A549 (cell line): ENCODE data around the gene ARID1B. TPM values are rescaled to one million over a fixed set of nuclear protein-coding genes. Genes with fewer than 3 reads are reported as not detected.
A peak's percentile ranks its signal among the peaks of the same experiment; 100 is the strongest.

ENCODE experiments used
- ATAC-seq, 2 experiments: fragments of 200-7000 bp in 1 of 2; fragments of >200 bp in 1 of 2; cut with Nextera tagmentation in 1 of 2; cut with Tn5 transposase in 1 of 2; 3 replicates each; pipeline versions ENCODE4 v1.8.0 to v1.9.1; 2018 to 2020; ENCODE audit warnings: mild to moderate bottlenecking in 1 of 2, moderate library complexity in 1 of 2
- CTCF ChIA-PET: fragments of 300-600 bp; sonication (Branson Sonifier 250); formaldehyde crosslinking; extraction: SDS; loops from one replicate; lab custom pipeline; 2021; ENCODE audit warnings: antibody characterized with exemption, inconsistent platforms; lab: Yijun Ruan, JAX
- POLR2A ChIA-PET: fragments of 350-600 bp; formaldehyde crosslinking; extraction: SDS; loops from one replicate; lab custom pipeline; 2021; ENCODE audit warnings: antibody characterized with exemption, inconsistent platforms; lab: Yijun Ruan, JAX
- DNase-seq, 2 experiments: peaks; one replicate each; pipeline versions ENCODE4 v3.0.0 to v3.0.0-alpha.2; 2011 to 2016; ENCODE audit warnings: low read depth in 1 of 2, low spot score in 1 of 2
- FAIRE-seq: peaks from 2 replicates; lab custom pipeline; 2011; peaks lifted over from hg19 to GRCh38; lab: Jason Lieb, UNC
- H3K27ac ChIP-seq, 2 experiments: fragments of >200 bp; sonication (Bioruptor Twin); formaldehyde crosslinking; 3 replicates each; pipeline ENCODE4 v1.5.1; 2016 to 2017
- H3K4me1 ChIP-seq: fragments of >200 bp; sonication (Bioruptor Twin); formaldehyde crosslinking; 3 replicates; pipeline ENCODE4 v1.6.1; 2016
- H3K4me2 ChIP-seq: fragments of >200 bp; sonication (Bioruptor Twin); formaldehyde crosslinking; 3 replicates; pipeline ENCODE4 v1.6.1; 2016
- H3K4me3 ChIP-seq: fragments of >200 bp; sonication (Bioruptor Twin); formaldehyde crosslinking; 3 replicates; pipeline ENCODE4 v1.5.1; 2016
- H3K9me3 ChIP-seq: fragments of >200 bp; sonication (Bioruptor Twin); formaldehyde crosslinking; 3 replicates; pipeline ENCODE4 v1.6.1; 2016
- BCL3 ChIP-seq: fragments of >200 bp; sonication (Bioruptor Twin); formaldehyde crosslinking; IDR thresholded peaks from 3 replicates; pipeline ENCODE4 v1.6.1; 2016
- CHD4 ChIP-seq: fragments of 200-600 bp; sonication (generic); IDR thresholded peaks from 2 replicates; pipeline ENCODE4 v1.6.1; 2016; ENCODE audit warnings: antibody characterized with exemption, mild to moderate bottlenecking, borderline replicate concordance
- E2F6 ChIP-seq: IDR thresholded peaks from 2 replicates; pipeline ENCODE4 v1.6.1; 2012; ENCODE audit warnings: low read depth, borderline replicate concordance
- ELK1 ChIP-seq: fragments of 150-350 bp; IDR thresholded peaks from 2 replicates; pipeline ENCODE4 v1.6.1; 2014; ENCODE audit warnings: low read depth, mild to moderate bottlenecking, low read length
- EP300 ChIP-seq, 2 experiments: fragments of >200 bp; sonication (Bioruptor Twin); formaldehyde crosslinking; IDR thresholded peaks; 2 replicates in 1 of 2; 3 replicates in 1 of 2; pipeline ENCODE4 v1.6.1; 2016 to 2017
- FOSL2 ChIP-seq, 2 experiments: fragments of 450-650 bp in 1 of 2; fragments of >200 bp in 1 of 2; sonication (Bioruptor Twin) in 1 of 2; formaldehyde crosslinking; IDR thresholded peaks; 2 replicates each; pipeline versions ENCODE4 v1.5.0 to v1.6.1; 2016 to 2020; ENCODE audit warnings: mild to moderate bottlenecking in 1 of 2, moderate library complexity in 1 of 2
- HEYL ChIP-seq: fragments of 250-450 bp; sonication (Bioruptor Pico); IDR thresholded peaks from 2 replicates; pipeline ENCODE4 v1.8.0; 2021; ENCODE audit warnings: mild to moderate bottlenecking, moderate library complexity
- JUNB ChIP-seq: fragments of >200 bp; sonication (Bioruptor Twin); formaldehyde crosslinking; IDR thresholded peaks from 2 replicates; pipeline ENCODE4 v1.6.1; 2016
- NFE2L2 ChIP-seq: fragments of 150-350 bp; conservative IDR thresholded peaks from 2 replicates; pipeline ENCODE4 v1.6.1; 2014; ENCODE audit warnings: low read length
- PBX3 ChIP-seq: IDR thresholded peaks from 2 replicates; pipeline ENCODE4 v1.6.1; 2012
- PHF8 ChIP-seq: fragments of 200-600 bp; sonication (generic); IDR thresholded peaks from 2 replicates; pipeline ENCODE4 v1.6.1; 2016; ENCODE audit warnings: low read depth, mild to moderate bottlenecking, antibody characterized with exemption, moderate library complexity, borderline replicate concordance
- RFX5 ChIP-seq: fragments of 450-650 bp; IDR thresholded peaks from 2 replicates; pipeline ENCODE4 v1.7.1; 2014; ENCODE audit warnings: antibody characterized with exemption, mild to moderate bottlenecking, moderate library complexity
- USF2 ChIP-seq: fragments of 450-650 bp; IDR thresholded peaks from 2 replicates; pipeline ENCODE4 v1.6.1; 2014; ENCODE audit warnings: antibody characterized with exemption
- ZNF302 ChIP-seq: fragments of 250-450 bp; sonication (Bioruptor Pico); IDR thresholded peaks from 2 replicates; pipeline ENCODE4 v1.9.0; 2021; ENCODE audit warnings: inconsistent platforms, mild to moderate bottlenecking, moderate library complexity
- WGBS: methylation state at CpG from one replicate; pipeline ENCODE4 v1.1.6; 2017; ENCODE audit errors: missing lambda C conversion rate; 5-methylcytosine and 5-hydroxymethylcytosine counted together
- polyA plus RNA-seq, 4 experiments: library from polyadenylated mRNA; depleted of rRNA in 3 of 4; stranded (reverse); fragments of >200 nt; fragmentation: RNase III in 1 of 4; extraction: RNeasy Plus Mini Kit Qiagen cat#74134 plus additional on column Dnase treatment in 1 of 4; gene quantifications; 2 replicates in 3 of 4; 3 replicates in 1 of 4; pipeline ENCODE4 v1.2.3, GENCODE V29; 2011 to 2017

The ARID1B gene
- polyA plus RNA-seq, 2 of the 4 experiments (the other 2 are of a cell fraction): 13.5 to 16.3 TPM

GRCh38 chr6:156827382-156827781 is 50.2 kb downstream of the ARID1B start (continued):
- no peak for TF ChIP-seq CHD4

- TF ChIP-seq FOSL2 (IDR thresholded peaks at IDR 0.05): peak; percentile 32; the same call in 1 of the 2 replicates
- TF ChIP-seq FOSL2 (CRISPR knock-in tag; IDR thresholded peaks at IDR 0.05): peak; percentile 65
- TF ChIP-seq HEYL (CRISPR knock-in tag): no peak
- TF ChIP-seq ELK1: no peak
- peak; percentile 40; the same call in 1 of the 2 replicates for TF ChIP-seq JUNB
- POLR2A ChIA-PET: interaction anchor here (1.4 kb wide), 1 partner anchor 48 kb away, joined by 3 read pairs; no protein-coding TSS in a partner anchor
- Histone ChIP-seq H3K4me3 (peak overlapping the region; percentile 26; the same call in 1 of the 3 replicates), H3K4me2 (peak overlapping the region; percentile 72), H3K4me1 (peaks cover 49% of the 10 kb centered on the region), H3K27ac (peak overlapping the region; percentile 76 to 78; a peak in 5 of 6 replicates), H3K9me3 (no peaks in the 10 kb centered on the region)
- DNase-seq: peak; percentile 37 to 62
- CTCF ChIA-PET: interaction anchor here (1.3 kb wide), 1 partner anchor 8 kb away, joined by 3 read pairs; no protein-coding TSS in a partner anchor
- 17% methylated on average over 4 of the region's 5 CpGs for WGBS
- no peak for FAIRE-seq
- ATAC-seq: peak; percentile 95 to 96
These were observed 51.1 kb downstream of the ARID1B start for GRCh38 chr6:156828280-156828703.

- Histone ChIP-seq H3K27ac (no peak overlapping the region), H3K4me1 (peaks cover 57% of the 10 kb centered on the region), H3K4me2 (no peak overlapping the region), H3K4me3 (no peak overlapping the region), H3K9me3 (no peaks in the 10 kb centered on the region)
- CTCF ChIA-PET: interaction anchor here (0.9 kb wide), 1 partner anchor 13 kb away, joined by 3 read pairs; no protein-coding TSS in a partner anchor
- no peak for FAIRE-seq
- no peak for ATAC-seq
- 92% methylated on average over 9 of the region's 9 CpGs for WGBS
- POLR2A ChIA-PET: no interaction called here
- DNase-seq: no peak
- no peak for TF ChIP-seq E2F6
- TF ChIP-seq NFE2L2: no peak
- no peak for TF ChIP-seq EP300 (IDR thresholded peaks at IDR 0.05)
- TF ChIP-seq USF2: no peak
- no peak for TF ChIP-seq BCL3
These were observed 52.9 kb downstream of the ARID1B start for GRCh38 chr6:156830126-156830525.

- H3K9me3 ChIP-seq: no peaks in the 10 kb centered on the region
- DNase-seq (peak; percentile 9 to 50), ATAC-seq (no peak), FAIRE-seq (no peak)
- POLR2A ChIA-PET: no interaction called here
- 76% methylated on average over 2 of the region's 2 CpGs for WGBS
- no peak overlapping the region for H3K27ac ChIP-seq
- H3K4me3 ChIP-seq: no peak overlapping the region
- CTCF ChIA-PET: no interaction called here
- no peak overlapping the region for H3K4me2 ChIP-seq
- TF ChIP-seq RFX5: no peak
- TF ChIP-seq PBX3: peak; percentile 68; the same call in 1 of the 2 replicates
- no peak for TF ChIP-seq PHF8
- TF ChIP-seq ZNF302 (CRISPR knock-in tag): no peak
- TF ChIP-seq, all 56 proteins: peak for 1
- peaks cover 48% of the 10 kb centered on the region for H3K4me1 ChIP-seq
These were observed 55.1 kb downstream of the ARID1B start for GRCh38 chr6:156832231-156832647.
